Measurements from ENCODE around the gene UBA52.

The UBA52 gene

DNA sequence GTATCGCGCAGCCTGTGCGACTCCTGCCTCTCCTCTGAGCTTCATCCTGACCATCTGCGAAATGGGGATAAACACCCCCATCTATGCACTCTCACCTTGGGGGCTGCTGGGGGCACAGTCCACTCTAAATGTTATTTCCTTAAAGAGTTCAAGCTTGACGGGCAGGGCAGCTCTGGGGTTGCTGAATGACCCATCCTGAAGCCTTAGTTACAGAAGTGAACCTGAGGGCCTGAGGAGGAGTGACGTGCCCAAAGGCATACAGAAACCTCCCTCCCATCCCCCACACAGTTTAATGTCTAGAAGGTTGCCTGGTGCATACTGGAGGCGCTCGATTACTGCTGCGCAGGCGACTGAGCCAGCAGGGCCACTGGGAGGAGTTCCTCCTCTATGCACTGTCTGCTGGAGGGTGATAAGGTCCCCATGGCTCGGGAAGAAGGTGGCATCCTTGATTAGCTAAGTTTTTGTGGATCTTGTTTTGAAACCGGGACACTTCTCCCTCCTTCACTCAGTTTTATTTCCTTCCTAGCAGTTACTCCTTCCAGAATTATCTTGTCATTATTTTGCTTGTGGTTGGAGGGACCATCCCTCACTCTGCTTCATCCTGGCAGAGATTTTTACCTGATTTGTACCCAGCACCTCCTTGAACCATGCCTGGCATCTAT lies 27.7 kb upstream of the UBA52 start:
- H3K27ac ChIP-seq: peak overlapping the region; percentile 58
- DNase-seq (ENCODE audit: low read depth, low spot score): peak; percentile 44

DNA sequence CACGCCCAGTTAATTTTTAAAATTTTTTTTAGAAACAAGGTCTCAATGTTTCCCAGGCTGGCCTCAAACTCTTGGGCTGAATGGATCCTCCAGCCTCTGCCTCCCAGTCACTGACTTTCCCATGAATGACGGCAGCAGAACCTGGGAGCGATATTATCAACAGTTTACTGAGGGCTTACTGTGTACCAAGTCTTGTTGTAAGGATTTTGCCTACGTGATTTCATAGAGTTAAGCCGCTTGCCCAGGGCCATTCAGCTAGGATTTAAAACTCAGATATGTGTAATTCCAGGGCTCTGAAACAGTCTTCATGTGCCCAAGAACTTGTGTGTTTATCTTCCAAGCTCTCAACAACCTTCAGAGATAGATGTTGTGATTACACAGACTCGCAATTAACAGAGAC lies 20.0 kb upstream of the UBA52 start:
- H3K27ac ChIP-seq: no peak overlapping the region

DNA sequence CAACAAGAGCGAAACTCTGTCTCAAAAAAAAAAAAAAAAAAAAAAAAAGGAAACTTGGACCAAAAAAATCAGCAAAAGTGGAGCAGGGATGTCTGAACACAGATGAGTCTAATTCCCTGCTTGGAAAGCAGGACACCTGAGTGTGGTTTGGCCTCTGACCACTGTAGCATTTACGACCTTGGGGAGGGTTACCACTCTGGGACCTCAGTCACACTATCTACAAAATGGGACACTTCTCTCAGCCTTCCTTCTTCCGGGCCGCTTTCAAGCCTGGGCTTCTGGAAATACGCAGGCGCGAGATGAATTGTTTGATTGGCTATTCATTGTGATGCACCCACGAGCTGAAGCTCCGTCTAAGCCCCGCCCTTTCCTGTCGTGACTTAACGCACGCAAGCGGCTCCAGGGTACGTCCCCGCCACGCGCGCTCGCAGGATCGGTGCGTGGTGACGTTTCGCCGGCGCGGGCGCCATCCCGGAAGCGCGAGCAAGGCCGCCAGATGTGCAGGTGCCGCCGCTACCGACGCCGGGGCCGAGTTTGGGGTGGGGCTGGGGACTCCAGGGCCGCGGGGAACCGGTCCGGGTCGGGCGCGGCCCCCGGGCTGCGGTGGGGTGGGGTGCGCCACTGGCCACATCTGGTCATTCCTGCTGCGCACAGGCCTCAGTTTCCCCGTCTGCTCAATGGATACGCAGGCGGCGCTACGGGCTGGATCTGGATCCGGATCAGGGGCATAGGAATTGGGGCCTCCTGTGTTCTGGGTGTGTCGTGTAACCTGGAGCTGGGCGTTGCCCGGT lies 14.1 kb upstream of the UBA52 start, which contains the start of gene KXD1:
TSS of gene KXD1 (plus strand) at position 460 of the 791 bp plus-strand sequence. CDS start 4,187 bp downstream, outside the sequence.
- DNase-seq (ENCODE audit: low read depth, low spot score): peak; percentile 91
- peak within 1 kb of the TSS; percentile 76 for H3K27ac ChIP-seq

More for the DNA sequence above, 20.0 kb upstream of the UBA52 start:
- DNase-seq (ENCODE audit: low read depth, low spot score): no peak

DNA sequence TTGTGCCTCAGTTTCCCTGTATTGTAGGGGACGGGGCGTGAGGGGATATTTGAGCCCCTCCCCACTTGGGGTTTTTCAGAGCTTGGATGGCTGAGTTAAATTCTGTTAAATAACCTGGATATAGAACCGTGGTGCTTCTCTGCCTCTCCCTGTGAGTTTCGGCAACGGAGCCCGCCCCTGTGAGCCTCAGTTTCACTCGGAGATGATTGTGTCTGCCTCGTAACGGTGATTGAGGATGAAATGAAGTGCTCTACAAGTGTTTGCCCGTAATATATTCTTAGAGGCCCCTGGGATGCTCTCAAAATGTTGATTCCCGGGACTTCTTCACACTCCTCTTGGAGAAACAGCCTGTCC lies 13.5 kb upstream of the UBA52 start:
- no peak for DNase-seq (ENCODE audit: low read depth, low spot score)
- H3K27ac ChIP-seq: peak overlapping the region; percentile 76

DNA sequence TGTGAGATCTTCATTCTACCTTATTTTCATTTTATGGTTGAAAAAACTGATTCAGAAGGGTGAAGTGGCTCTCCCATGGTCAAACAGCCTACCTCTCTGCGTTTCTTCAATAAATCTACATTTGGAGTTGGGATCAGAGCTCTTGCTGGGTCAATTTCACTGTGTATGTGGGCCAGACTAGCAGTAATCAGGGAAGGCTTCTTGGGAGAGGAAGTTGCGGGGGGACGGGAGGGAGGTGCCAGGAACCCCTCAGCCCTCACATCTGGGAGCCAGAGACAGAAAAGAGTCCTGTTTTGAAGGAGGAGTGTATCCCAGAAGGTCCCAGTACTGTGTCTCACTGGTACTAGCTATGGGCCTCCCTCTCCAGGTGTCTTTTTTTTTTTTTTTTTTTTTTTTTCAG lies 13.1 kb upstream of the UBA52 start:
- DNase-seq (ENCODE audit: low read depth, low spot score): no peak
- peak overlapping the region; percentile 76 for H3K27ac ChIP-seq

DNA sequence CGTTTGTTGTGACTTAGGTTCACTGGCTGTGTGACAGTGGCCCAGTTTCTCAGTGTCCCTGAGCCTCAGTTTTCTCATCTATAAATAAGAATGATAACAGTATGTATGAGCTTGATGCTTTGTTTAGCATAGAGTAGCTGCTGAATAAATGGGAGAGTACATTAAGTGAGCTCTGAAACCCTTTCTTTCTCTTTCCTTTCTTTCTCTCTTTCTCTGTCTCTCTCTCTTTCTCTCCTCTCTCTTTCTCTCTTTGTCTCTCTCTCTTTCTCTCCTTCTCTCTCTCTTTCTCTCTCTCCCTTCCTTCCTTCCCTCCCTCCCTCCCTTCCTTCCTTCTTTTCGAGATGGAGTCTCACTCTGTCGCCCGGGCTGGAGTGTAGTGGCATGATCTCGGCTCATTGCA lies 12.0 kb upstream of the UBA52 start:
- H3K27ac ChIP-seq: no peak overlapping the region
- no peak for DNase-seq (ENCODE audit: low read depth, low spot score)

DNA sequence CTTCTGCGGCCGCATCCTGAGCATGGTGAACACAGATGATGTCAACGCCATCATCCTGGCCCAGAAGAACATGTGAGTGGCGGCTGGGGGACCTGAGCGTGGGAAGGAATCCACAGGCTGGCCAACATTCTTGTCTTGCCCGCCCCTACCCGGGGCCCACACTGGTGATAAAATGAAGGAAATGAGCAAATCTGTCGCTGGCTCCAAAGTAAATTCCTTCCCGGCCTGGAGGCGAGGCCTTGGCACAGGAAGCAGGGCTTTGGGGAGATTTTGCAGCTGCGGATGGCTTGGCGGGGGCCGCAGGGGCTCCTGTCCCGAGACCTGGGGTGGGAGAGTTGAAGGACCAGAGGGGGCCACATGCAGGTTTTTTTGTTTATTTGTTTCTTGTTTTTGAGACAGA lies 9.6 kb upstream of the UBA52 start:
- H3K27ac ChIP-seq: no peak overlapping the region
- no peak for DNase-seq (ENCODE audit: low read depth, low spot score)

DNA sequence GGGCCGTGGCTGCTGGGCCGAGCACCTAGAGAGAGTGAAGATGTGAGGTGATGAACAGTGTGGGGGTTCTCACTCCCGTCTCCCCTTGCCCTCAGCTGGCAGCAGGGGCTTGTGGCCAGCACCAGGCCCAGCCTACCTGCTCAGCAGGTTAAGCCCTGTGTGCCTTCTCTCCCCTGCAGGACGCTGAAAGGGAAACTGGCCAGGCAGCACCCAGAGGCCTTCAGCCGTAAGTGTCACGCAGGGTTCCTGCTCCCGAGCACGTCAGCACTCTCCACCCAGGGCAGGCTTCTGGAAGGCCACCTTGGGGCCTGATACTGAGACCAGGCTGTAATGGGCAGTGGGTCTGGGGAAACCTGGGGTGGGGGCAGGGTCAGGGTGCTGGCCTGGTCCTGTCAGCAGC lies 4.7 kb upstream of the UBA52 start:
- H3K27ac ChIP-seq: no peak overlapping the region
- no peak for DNase-seq (ENCODE audit: low read depth, low spot score)

DNA sequence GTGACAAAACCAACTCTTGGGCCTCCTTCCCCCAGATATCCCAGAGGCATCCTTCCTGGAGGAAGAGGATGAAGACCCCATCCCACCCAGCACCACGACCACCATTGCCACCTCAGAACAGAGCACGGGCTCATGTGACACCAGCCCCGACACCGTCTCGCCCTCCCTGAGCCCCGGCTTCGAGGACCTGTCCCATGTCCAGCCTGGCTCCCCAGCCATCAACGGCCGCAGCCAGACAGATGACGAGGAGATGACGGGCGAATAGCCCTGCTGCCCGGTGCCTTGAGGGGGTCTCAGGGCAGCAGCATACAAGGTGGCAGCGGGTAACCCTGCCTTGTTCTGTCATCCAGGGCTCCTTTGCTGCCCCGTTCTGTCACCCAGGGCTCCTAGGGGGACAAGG lies 3.3 kb upstream of the UBA52 start:
- no peak for DNase-seq (ENCODE audit: low read depth, low spot score)
- no peak overlapping the region for H3K27ac ChIP-seq

DNA sequence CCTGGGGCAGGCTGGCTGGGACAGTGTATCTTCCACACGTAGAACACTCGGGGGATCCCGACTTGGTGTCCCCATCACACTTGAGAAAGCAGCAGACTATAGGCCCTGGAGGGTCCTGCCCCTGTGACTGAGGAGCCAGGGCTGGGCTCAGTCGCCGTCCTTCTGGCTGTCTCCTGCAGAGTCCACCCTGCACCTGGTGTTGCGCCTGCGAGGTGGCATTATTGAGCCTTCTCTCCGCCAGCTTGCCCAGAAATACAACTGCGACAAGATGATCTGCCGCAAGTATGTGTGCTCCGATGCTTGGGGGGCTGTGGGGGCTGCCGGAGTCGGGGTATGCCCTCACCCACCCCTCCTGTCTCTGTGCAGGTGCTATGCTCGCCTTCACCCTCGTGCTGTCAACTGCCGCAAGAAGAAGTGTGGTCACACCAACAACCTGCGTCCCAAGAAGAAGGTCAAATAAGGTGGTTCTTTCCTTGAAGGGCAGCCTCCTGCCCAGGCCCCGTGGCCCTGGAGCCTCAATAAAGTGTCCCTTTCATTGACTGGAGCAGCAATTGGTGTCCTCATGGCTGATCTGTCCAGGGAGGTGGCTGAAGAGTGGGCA lies 3.1 kb downstream of the UBA52 start:
- no peak for DNase-seq (ENCODE audit: low read depth, low spot score)
- H3K27ac ChIP-seq: no peak overlapping the region

DNA sequence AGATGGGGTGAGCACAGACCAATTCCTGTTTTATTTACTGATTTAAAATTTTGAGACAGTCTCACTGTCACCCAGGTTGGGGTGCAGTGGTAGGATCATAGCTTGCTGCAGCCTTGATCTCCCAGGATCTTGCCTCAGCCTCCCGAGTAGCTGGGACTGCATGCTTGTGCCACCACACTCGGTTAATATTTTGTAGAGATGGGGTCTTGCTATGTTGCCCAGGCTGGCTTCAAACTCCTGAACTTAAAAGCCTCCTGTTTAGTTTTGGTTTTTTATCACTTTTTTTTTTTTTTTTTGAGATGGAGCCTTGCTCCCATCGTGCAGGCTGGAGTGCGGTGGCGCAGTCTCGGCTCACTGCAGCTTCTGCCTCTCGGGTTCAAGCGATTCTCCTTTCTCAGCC lies 4.7 kb downstream of the UBA52 start:
- H3K27ac ChIP-seq: no peak overlapping the region
- DNase-seq (ENCODE audit: low read depth, low spot score): no peak

DNA sequence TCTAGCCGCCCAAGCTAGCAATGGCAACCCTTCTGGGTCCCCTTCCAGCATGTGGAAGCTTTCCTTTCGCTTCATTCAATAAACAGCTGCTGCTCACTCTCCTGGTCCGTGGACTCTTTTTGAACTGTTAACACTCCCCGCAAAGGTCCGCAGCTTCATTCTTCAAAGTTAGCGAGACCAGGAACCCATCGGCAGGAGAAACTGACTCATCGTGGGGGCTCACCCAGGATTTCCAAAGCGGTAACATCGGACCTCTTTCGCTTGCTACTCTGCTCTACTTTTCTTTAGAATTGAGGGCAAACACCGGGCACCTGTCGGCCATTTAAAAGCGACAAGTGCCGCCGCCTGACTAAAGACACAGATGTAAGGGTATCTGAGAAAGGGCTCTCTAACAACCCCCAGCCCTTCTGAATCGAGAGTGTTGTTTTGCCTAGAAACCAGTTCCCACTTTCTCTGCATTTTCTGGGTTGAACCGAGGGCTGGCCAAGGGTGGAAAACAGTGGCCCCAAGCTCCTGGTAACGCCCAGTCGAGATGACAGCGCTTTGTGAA lies 5.8 kb downstream of the UBA52 start:
- DNase-seq (ENCODE audit: low read depth, low spot score): no peak
- no peak overlapping the region for H3K27ac ChIP-seq

DNA sequence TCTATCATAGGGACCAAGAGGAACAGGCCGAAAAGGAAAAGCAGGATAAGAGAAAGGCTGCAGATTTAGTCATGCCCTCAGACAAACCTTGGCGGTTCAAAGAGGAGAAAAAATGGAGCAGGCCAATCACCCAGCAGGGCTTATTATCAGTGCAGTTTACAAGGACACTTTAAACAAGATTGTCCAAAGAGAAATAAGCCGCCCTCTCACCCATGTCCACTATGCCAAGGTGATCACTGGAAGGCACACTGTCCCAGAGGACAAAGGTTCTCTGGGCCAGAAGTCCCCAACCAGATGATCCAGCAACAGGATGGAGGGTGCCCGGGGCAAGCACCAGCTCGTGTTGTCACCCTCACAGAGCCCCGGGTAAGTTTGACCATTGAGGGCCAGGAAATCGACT lies 8.7 kb downstream of the UBA52 start:
- no peak for DNase-seq (ENCODE audit: low read depth, low spot score)
- no peak overlapping the region for H3K27ac ChIP-seq

DNA sequence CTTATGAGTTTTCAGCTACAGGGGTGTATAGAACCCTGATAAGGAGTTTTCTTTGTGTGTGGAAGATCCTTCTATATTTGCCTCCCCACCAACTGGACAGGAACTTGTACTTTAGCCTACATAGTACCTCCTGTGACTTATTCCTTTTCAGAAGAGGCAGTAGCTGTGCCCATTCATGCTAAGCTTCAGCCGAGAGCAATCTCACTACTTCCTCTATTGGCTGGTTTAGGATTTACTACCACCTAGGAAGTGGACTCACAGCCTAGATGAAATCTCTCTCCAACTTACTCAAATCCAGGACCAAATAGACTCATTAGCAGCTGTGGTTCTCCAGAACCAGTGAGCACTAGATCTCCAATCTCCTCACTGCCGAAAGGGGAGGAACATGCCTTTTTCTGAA lies 14.6 kb downstream of the UBA52 start:
- no peak for DNase-seq (ENCODE audit: low read depth, low spot score)
- H3K27ac ChIP-seq: no peak overlapping the region

DNA sequence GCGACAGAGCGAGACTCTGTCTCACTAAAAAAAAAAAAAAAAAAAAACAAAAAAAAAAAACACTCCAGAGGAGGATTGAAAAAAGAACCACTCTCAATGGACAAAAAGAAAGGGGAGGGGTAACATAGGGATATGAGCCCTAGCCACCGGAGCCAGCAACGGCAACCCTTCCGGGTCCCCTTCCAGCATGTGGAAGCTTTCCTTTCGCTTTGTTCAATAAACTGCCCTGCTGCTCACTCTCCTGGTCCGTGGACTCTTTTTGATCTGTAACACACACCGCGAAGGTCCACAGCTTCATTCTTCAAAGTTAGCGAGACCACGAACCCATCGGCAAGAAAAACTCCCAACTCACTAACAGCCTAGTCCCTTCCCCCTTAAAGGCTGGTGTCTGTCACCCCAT lies 15.9 kb downstream of the UBA52 start:
- DNase-seq (ENCODE audit: low read depth, low spot score): no peak
- H3K27ac ChIP-seq: no peak overlapping the region

DNA sequence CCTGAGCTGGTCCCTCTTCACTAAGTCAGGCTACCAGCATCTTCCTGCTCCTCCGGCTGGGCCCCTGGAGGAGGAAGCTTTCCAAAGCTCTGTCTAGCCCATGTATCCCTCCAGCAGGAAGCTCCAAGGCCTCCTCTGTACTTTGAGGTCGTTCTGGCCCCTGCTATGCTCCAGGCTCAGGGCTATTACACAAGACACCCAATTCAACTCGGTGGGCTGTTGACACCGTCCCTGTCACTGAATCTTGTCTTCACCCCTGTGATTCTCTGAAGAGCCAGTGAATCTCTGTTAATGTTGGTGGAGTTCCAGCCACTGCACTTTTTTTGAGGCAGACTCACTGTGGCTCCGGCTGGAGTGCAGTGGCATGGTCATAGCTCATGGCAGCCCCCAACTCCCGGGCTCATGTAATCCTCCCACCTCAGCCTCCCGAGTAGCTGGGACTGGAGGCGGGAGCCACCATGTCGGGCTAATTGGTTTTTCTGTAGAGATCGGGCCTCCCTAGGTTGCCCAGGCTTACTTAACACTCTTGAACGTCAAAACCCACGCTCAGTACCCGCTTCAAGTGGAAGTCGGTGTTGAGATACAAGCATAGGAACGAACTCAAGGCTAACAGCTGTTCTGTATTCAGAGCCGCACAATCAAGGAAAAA lies 16.4 kb downstream of the UBA52 start:
- H3K27ac ChIP-seq: peak overlapping the region; percentile 79

DNA sequence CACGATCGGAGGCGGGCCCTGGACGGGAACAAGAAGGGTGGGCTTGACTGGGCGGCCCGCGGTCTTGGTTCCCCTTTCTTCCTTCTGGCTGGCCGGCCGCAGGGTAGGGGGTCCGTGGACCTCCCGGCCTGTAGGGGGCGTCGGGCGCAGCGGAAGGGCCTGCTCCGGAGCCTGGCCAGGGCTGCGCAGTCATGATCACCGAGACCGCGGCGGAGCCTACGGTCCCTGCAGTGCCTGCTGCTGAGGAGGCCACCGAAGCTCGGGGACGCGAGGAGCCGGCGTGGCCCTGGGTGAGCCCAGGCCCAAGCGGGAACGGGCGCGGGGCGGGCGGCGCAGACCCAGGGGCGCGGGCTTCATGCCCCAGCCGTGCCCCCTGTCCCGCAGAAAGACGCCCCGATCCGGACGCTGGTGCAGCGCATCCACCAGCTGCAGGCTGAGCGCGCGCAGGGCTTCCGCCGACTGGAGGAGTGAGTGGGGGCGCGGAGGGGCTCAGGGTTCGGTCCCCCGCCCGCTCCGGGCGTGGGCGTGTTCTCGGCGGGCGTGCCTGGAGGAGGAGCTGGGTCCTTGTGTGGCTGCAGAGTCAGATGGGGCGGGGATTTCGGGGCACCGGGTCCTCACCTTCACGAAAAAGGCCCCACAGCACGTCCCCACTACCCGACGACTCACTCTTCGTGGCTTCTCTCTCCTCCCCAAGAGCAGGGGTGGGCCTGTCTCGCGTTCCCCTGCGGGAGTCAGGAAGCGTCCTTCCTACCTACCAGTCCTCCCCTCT lies 17.1 kb downstream of the UBA52 start, which contains the start of gene REX1BD:
TSS of gene REX1BD (plus strand) at position 188 of the 769 bp plus-strand sequence. CDS start at position 192, 4 bp downstream.
- DNase-seq (ENCODE audit: low read depth, low spot score): no peak
- peak within 1 kb of the TSS; percentile 79 for H3K27ac ChIP-seq

More for the DNA sequence above, 16.4 kb downstream of the UBA52 start:
- DNase-seq (ENCODE audit: low read depth, low spot score): no peak

DNA sequence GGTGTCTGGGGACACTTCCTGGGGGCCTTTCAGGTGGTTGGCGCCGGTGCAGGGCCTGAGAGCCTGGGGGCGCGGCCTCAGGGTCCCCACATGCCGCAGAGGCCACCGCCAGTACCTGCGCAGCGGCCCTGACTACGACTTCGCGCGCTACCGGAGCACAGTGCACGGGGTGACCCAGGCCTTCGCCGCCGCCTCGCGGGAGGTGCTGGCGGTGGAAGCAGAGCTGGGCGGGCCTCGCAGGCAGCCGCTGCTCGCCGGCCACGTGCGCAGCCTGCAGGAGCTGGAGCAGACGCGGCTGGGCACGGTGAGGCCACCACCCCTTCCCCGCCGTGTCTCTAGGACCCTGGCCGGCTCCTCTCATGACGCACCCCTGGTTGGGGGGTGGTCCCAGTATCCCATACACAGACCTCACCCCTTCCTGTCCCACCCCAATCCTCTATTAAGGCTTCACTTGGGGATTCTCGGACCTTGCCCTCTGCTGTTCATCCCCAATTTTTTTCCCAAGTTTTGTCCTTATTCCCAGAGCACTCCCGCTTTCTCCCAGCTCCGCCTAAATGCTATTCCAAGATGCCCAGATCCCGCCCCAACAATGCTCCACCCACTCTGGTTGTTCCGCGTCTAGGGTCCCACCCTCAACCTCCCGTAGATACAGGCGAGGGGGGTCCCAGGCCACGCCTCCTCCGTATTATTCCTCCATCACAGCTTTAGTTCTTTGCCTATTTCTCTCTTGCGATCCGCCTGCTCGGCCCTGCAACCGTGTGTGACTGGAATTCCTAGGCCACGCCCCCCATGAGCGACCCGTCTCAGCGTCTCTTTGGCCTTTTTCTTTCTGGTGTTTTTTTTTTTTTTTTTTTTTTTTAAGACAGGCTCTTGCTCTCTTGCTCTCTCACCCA lies 18.0 kb downstream of the UBA52 start:
- peak; percentile 31 for DNase-seq (ENCODE audit: low read depth, low spot score)
- peak overlapping the region; percentile 79 for H3K27ac ChIP-seq
